Endothelial cell of umbilical vein (primary cell): ENCODE measurements around the gene CXCR6. TPM values are rescaled to one million over a fixed set of nuclear protein-coding genes. Genes with fewer than 3 reads are reported as not detected.

Experiments
- BruUV-seq: library from RNA; stranded (reverse); fragments of 400-500 nt; replicated peaks from 2 replicates; lab custom pipeline; 2021; lab: Mats Ljungman, UMichigan
- CTCF ChIA-PET: fragments of 300-600, 350-600 bp; sonication (Branson Sonifier 250); formaldehyde crosslinking; loops from one replicate; lab custom pipeline; 2021; ENCODE audit warnings: antibody characterized with exemption, inconsistent platforms; lab: Charles Lee
- POLR2A ChIA-PET: fragments of 300-600, 350-600 bp; sonication (Branson Sonifier 250); formaldehyde crosslinking; loops from one replicate; lab custom pipeline; 2021; ENCODE audit warnings: antibody characterized with exemption, inconsistent platforms; lab: Charles Lee
- DNase-seq: peaks from one replicate; pipeline ENCODE4 v3.0.0-alpha.2; 2011; ENCODE audit warnings: low read depth, low spot score
- FAIRE-seq: peaks from 2 replicates; lab custom pipeline; 2011; peaks lifted over from hg19 to GRCh38; lab: Jason Lieb, UNC
- H2AFZ ChIP-seq: 2 replicates; pipeline ENCODE4 v1.6.0; 2012; ENCODE audit warnings: low read depth, low read length, control low read depth, inconsistent platforms
- H3K27ac ChIP-seq: 2 replicates; pipeline ENCODE4 v1.5.1; 2011; ENCODE audit warnings: low read depth, mild to moderate bottlenecking, control low read depth, low read length, moderate library complexity; ENCODE audit not compliant: insufficient read depth
- H3K27me3 ChIP-seq, 2 experiments: 2 replicates each; pipeline versions ENCODE4 v1.6.0 to v1.6.1; 2011; ENCODE audit warnings: low read length in 2 of 2, mixed read lengths in 1 of 2; ENCODE audit not compliant: control insufficient read depth in 2 of 2, insufficient read depth in 2 of 2
- H3K36me3 ChIP-seq, 2 experiments: 2 replicates in 1 of 2; 3 replicates in 1 of 2; pipeline ENCODE4 v1.5.1; 2011; ENCODE audit warnings: low read length in 2 of 2, mild to moderate bottlenecking in 1 of 2, moderate library complexity in 1 of 2; ENCODE audit not compliant: control insufficient read depth in 2 of 2, insufficient read depth in 2 of 2; ENCODE audit errors: extremely low read depth in 1 of 2
- H3K4me1 ChIP-seq: 3 replicates; pipeline ENCODE4 v1.5.1; 2011; ENCODE audit warnings: mild to moderate bottlenecking, low read length; ENCODE audit not compliant: control insufficient read depth, insufficient read depth; ENCODE audit errors: extremely low read depth
- H3K4me2 ChIP-seq: 2 replicates; pipeline ENCODE4 v1.6.1; 2011; ENCODE audit warnings: low read length, control low read depth, mixed read lengths; ENCODE audit not compliant: insufficient read depth
- H3K4me3 ChIP-seq, 3 experiments: fragments of 200-600 bp in 1 of 3; sonication (generic), shearing (Covaris generic) in 1 of 3; replicated peaks in 1 of 3; 2 replicates each; pipeline ENCODE4 v1.5.1; 2011 to 2016; ENCODE audit warnings: control low read depth in 3 of 3, low read length in 3 of 3, mild to moderate bottlenecking in 2 of 3, inconsistent platforms in 1 of 3, low read depth in 1 of 3, moderate library complexity in 1 of 3; ENCODE audit not compliant: insufficient read depth in 1 of 3
- H3K79me2 ChIP-seq: 2 replicates; pipeline ENCODE4 v1.6.0; 2012; ENCODE audit warnings: low read length, inconsistent platforms; ENCODE audit not compliant: control insufficient read depth, insufficient read depth
- H3K9ac ChIP-seq: replicated peaks from 2 replicates; pipeline ENCODE3; 2011; ENCODE audit warnings: low read length, control low read depth; ENCODE audit not compliant: insufficient read depth; ENCODE audit errors: extremely low read depth
- H3K9me1 ChIP-seq: replicated peaks from 3 replicates; pipeline ENCODE4 v1.6.0; 2011; ENCODE audit warnings: mild to moderate bottlenecking, low read length; ENCODE audit not compliant: control insufficient read depth, insufficient read depth; ENCODE audit errors: extremely low read depth
- H3K9me3 ChIP-seq: replicated peaks from 2 replicates; pipeline ENCODE4 v1.5.1; 2012; ENCODE audit warnings: low read length, inconsistent platforms; ENCODE audit not compliant: control insufficient read depth, insufficient read depth
- H4K20me1 ChIP-seq: replicated peaks from 2 replicates; pipeline ENCODE3; 2011; ENCODE audit warnings: mild to moderate bottlenecking, low read length; ENCODE audit not compliant: control insufficient read depth, insufficient read depth; ENCODE audit errors: extremely low read depth
- EZH2 ChIP-seq: IDR thresholded peaks from 2 replicates; pipeline ENCODE4 v1.6.1; 2012; ENCODE audit warnings: borderline replicate concordance, low read depth, mild to moderate bottlenecking, moderate library complexity, low read length, inconsistent platforms; ENCODE audit not compliant: severe bottlenecking
- FOS ChIP-seq: IDR thresholded peaks from 2 replicates; pipeline ENCODE4 v1.6.1; 2011; ENCODE audit warnings: mild to moderate bottlenecking, low read length, moderate library complexity, borderline replicate concordance; ENCODE audit not compliant: insufficient read depth
- GATA2 ChIP-seq: IDR thresholded peaks from 2 replicates; pipeline ENCODE4 v1.7.0; 2011; ENCODE audit warnings: low read depth, mild to moderate bottlenecking, moderate library complexity, mixed read lengths, low read length; ENCODE audit not compliant: insufficient read length, insufficient read depth
- JUN ChIP-seq: IDR thresholded peaks from 2 replicates; pipeline ENCODE4 v1.6.1; 2011; ENCODE audit warnings: borderline replicate concordance, low read depth; ENCODE audit not compliant: insufficient read length, insufficient read depth
- MAX ChIP-seq: IDR thresholded peaks from 2 replicates; pipeline ENCODE4 v1.6.1; 2011; ENCODE audit not compliant: insufficient read depth, insufficient read length
- MYC ChIP-seq: IDR thresholded peaks from one replicate; pipeline ENCODE4 v1.6.1; 2011; ENCODE audit warnings: mild to moderate bottlenecking, low read depth, low read length
- POLR2A ChIP-seq: IDR thresholded peaks from 2 replicates; pipeline ENCODE4 v1.6.1; 2012; ENCODE audit warnings: low read depth, mild to moderate bottlenecking, control low read depth, low read length
- POLR2AphosphoS5 ChIP-seq: IDR thresholded peaks from 2 replicates; pipeline ENCODE4 v1.6.1; 2012; ENCODE audit warnings: low read depth, mild to moderate bottlenecking, control low read depth, low read length, moderate library complexity; ENCODE audit not compliant: insufficient read depth
- dilution Hi-C: fragments of 300-500 bp; cut with MboI; formaldehyde crosslinking; loops from one replicate; pipeline ENCODE4 v1.15.0; 2019; ENCODE audit warnings: low sequenced_read_pairs; ENCODE audit not compliant: extremely low pct_ligation_motif_present
- intact Hi-C: fragments of 100-400 bp; cut with micrococcal nuclease; formaldehyde crosslinking; loops from one replicate; pipeline ENCODE4 v1.10.0; 2022
- polyA plus RNA-seq, 4 experiments: library from polyadenylated mRNA; depleted of rRNA in 3 of 4; stranded (reverse) in 3 of 4; unstranded in 1 of 4; fragments of >200 nt; gene quantifications; 2 replicates each; pipeline versions ENCODE4 v1.2.1 to v1.2.3, GENCODE V29; 2011 to 2012; ENCODE audit warnings: missing spikeins in 1 of 4
- total RNA-seq: library from RNA; stranded (reverse); gene quantifications from 2 replicates; pipeline ENCODE4 v1.2.3, GENCODE V29; 2021
- TF ChIP-seq, protein P1 (sequence below), 2 donors: IDR thresholded peaks; 1 replicate in 1 of 2; 2 replicates in 1 of 2; pipeline ENCODE4 v1.5.1; 2011; ENCODE audit warnings: low read length in 2 of 2, mild to moderate bottlenecking in 2 of 2, moderate library complexity in 2 of 2, control low read depth in 1 of 2, inconsistent platforms in 1 of 2, low read depth in 1 of 2; ENCODE audit not compliant: insufficient read depth in 1 of 2; ENCODE audit errors: extremely low read depth in 1 of 2

Gene CXCR6
- total and polyA plus RNA-seq, 2 donors (not counting 3 experiments of a cell fraction or from before 2014, with no cell fraction given): not detected

DNA sequence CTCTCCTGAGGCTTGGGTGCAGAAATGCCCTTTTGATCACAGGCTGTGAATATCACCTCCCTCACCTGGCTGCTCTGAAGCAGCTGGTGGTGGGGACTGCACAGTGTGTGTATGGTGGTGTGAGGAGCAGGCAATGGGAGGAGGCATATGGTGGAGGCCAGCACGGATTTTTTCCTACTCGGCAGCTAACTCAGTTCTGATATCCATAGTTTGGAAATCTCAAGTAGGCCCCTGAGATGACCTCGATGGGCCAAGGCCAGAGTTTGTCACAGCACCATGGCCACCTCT lies 21.3 kb upstream of the CXCR6 start:
- Histone ChIP-seq H3K27ac (no peak overlapping the region), H3K9ac (no peak overlapping the region), H3K9me1 (no peaks in the 10 kb centered on the region), H4K20me1 (no peaks in the 10 kb centered on the region), H3K79me2 (no peaks in the 10 kb centered on the region), H2AFZ (no peak overlapping the region), H3K4me2 (no peak overlapping the region), H3K27me3 (no peaks in the 10 kb centered on the region), H3K4me1 (no peaks in the 10 kb centered on the region), H3K9me3 (no peaks in the 10 kb centered on the region), H3K36me3 (peaks cover 0 to 19% of the 10 kb centered on the region in 2 experiments), H3K4me3 (no peak overlapping the region)
- dilution Hi-C loops: no loop called here
- FAIRE-seq: no peak
- no TSS peak for BruUV-seq
- ChIA-PET POLR2A (no interaction called here), CTCF (interaction anchor here (1.0 kb wide), 1 partner anchor 881 kb away, joined by 3 read pairs; no protein-coding TSS in a partner anchor)
- DNase-seq: no peak
- no peak for TF ChIP-seq GATA2
- TF ChIP-seq, protein P1, sequence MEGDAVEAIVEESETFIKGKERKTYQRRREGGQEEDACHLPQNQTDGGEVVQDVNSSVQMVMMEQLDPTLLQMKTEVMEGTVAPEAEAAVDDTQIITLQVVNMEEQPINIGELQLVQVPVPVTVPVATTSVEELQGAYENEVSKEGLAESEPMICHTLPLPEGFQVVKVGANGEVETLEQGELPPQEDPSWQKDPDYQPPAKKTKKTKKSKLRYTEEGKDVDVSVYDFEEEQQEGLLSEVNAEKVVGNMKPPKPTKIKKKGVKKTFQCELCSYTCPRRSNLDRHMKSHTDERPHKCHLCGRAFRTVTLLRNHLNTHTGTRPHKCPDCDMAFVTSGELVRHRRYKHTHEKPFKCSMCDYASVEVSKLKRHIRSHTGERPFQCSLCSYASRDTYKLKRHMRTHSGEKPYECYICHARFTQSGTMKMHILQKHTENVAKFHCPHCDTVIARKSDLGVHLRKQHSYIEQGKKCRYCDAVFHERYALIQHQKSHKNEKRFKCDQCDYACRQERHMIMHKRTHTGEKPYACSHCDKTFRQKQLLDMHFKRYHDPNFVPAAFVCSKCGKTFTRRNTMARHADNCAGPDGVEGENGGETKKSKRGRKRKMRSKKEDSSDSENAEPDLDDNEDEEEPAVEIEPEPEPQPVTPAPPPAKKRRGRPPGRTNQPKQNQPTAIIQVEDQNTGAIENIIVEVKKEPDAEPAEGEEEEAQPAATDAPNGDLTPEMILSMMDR (IDR thresholded peaks at IDR 0.05; ENCODE audit: extremely low read depth in 1 of 2, insufficient read depth in 1 of 2, low read depth in 1 of 2, low read length in 2 of 2): no peak
- TF ChIP-seq EZH2: no peak
- no peak for TF ChIP-seq FOS
- TF ChIP-seq JUN: no peak
- TF ChIP-seq POLR2AphosphoS5: no peak
- no peak for TF ChIP-seq POLR2A
- TF ChIP-seq MYC: no peak
- TF ChIP-seq MAX: no peak
- intact Hi-C loops: no loop called here
